Fibroblast of skin of back (primary cell): ENCODE results near the gene OSTN.
"Not testable (repeated sequence)": the region's sequence is repeated elsewhere in the genome, so short reads cannot be mapped to it uniquely, and the experiment has no call there.

ENCODE experiments used
- DNase-seq: peaks from one replicate; pipeline ENCODE4 v3.0.0-alpha.2; 2013

Gene OSTN

DNA sequence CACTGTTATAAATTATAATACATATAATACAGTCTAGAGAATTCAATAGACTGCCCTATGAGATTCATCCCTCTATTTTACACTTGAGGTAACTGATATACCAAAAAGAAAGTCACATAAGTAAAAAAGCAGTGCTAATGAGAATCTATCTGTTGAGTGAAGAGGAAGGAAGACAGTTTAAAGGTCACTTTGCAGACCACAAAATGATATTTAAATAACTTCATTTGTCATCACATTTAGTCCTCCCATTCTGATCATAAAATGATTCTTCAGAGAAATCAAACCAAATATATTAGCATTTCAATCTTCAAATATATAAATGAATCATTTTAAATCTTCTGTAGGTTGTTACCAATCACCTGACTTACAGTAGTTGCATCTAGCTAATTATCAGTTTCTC, 69.7 kb downstream of the OSTN start:
- DNase-seq = no peak

DNA sequence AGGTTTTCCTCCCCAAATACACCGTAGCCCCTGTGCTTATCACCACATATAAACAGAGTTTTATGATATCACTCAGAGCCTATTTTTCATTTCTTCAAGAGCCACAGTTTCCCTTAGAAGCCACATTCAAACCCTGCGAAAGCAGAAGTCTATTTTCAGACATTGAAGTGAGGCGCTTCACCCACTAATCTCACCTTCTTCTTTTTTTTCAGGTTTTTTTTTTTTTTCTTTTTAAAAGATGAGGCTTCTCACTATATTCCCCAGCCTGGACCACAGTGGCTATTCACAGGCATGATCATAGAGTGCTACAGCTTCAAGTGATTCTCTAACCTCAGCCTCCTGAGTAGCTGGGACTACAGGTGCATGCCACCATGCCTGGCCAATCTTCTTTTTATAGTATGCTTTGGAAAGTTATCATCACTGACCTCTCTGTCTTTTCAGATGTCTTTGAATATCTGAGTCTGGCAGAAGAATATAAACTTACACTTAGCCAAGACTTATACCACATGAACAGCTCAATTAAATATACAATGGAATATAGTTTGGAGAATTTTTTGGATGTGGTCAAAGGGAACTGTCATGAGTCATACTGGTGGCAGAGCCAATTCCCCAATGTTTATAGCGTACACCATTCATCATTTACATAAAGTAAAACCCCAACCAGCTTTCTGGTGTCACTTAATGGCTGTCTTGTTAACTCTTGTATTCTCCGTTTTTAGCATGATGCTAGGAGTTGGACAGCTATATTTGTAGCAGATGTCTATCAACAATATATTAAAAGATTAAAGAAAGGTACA, 70.4 kb downstream of the OSTN start:
- peak; percentile 10 for DNase-seq

DNA sequence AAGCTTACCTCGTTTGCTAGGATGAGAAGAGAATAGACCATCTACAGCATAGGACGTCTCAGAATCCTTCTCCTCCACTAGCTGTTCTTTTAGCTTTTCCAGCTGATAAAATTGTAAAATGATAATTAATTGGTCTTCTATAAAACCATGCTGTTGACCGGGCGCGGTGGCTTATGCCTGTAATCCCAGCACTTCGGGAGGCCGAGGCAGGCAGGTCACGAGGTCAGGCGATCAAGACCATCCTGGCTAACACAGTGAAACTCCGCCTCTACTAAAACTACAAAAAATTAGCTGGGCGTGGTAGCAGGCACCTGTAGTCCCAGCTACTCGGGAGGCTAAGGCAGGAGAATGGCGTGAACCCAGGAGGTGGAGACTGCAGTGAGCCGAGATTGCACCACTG, 76.2 kb downstream of the OSTN start:
- not testable (repeated sequence) for DNase-seq

DNA sequence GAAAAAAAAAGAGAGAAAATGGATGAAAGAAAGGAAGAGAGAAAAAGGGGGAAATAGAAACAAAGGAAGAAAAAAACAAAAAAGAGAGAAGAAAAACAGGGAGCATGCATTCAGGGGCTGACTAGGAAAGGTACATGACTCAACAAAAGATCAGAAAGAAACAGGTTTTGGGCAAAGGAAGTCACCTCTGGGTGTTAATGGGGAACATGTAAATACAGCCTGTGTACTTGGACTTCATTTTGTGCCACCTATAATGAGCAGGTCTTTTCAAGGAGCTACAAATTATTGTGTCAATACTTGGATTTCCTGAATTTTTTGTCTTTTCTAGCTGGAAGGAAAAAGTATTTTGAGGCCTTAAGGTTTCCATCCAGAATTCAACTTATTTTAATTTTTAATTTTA, 76.7 kb downstream of the OSTN start:
- no peak for DNase-seq

DNA sequence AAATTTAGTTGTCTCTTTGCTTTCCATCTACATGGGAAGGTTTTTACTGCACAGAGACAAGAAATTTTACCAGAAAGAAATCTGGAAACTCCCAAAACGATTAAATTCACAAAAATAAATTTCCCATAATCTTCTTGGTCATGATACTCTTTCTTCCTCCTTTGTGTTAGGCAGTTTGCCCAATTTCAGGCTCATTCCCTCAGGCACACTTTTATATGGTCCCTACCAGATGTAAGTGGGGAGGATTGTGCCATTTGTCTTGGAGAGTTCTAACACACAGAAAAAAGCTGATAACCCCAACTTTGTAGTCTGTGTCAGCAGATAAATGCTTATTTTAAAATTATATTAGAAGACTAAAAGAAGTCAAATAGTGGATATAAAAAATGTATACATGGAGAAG, 81.1 kb downstream of the OSTN start:
- no peak for DNase-seq

DNA sequence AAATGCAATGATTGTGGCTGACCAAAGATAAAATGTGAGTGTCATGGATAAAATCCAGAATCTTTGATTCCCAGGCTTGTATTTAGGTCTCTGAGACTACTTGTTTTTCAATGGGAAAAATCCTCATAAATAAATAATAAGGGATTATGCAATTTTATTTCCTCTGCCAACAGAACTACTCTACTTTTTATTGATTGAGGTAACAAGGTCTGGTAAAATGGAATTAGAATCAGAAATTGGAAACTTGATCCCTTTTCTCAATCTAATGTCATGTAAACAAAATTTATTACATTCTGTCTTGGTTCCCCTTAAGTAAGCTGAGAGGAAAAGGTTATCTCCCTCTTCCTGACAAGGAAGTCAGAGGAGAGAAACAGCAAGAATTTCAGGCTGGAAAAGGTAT, 81.8 kb downstream of the OSTN start:
- DNase-seq = no peak

DNA sequence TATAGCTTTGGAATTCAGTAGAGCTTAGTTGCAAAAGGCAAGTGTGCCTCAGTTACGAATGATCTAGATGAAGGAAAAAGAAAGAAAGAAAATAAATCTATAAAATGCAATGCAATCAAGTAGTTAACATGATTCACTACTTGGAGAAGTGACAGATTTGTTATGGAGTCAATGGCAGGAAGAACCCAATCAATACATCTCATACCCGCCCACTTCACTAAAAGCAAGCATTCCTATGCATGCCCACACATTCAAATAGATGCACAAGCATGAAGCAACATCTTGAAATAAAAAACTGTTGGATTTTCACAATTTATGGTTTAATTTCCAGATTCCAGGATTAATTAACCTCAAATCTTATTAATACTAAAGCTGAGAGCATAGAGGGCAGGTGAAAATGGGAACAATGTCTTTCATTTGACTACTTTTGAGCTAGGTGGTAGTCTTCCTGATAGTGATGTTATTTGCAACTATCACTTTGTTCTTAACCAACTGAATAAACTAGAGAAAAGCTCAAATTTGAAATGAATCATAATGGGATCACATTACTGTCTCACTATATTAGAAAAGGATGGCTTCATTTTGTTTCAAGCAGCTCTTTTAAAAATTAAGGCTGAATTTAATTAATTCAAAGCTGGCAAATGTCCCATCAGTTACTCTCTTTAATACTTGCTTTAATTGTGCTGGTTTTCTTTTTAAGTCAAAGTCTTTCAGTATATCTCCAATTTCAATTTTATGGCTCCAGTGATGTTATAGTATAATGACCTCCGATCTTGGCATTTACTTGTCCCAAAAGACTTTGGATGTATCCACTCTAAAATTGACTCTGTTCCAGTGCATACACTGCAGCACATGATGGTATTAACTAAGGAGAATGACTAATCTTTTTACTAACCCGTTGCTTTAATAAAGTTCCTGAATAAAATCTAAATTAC, 83.5 kb downstream of the OSTN start:
- no peak for DNase-seq

DNA sequence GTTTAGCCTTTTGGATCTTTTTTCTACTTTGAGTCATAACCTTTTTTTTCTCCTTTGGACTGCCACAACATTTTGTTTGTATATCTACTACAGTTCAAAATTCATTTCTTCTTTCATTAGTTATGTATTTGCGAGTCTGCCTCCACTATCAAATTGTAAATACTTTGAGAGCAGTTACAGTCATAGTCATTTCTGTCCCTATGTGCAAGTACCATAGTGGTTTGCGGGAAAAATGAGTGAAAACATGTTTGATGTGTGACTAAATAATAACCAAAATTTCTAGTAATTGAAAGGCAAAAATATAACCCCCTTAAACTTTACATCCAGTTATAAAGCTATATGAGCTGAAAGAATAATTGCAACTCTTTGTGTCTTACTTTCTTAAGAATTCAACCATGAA, 84.4 kb downstream of the OSTN start:
- no peak for DNase-seq

DNA sequence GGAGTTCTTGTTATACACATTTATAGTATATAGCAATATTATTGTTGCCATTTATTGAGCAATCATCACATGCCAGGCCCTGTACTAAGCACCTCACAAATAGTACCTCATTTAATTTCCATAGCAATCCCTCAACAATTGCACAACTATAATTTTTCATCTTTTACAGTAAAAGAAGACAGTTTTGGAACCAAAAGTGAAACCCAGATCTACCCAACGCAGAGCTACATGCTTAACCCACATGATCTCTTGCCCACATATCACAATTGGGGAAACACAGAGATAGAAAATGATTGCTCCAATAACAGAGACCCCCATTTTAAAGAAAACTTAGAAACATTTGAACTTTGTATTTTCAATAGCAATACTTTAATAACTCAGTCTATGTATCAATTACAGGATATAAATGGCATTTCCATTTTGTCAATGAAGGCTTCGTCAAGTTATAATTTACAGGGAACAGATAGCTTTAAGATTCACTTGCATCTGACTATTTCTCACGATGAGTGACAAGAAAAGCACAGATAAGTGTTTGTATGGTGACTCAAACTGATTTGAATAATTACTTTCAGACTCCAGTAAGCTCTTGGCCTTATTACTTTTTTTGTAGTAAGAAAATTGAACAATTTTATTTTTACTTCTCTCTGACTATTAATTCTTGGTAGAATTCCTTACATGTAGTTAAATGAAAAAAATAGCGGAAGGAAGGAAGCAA, 91.4 kb downstream of the OSTN start:
- DNase-seq = peak; percentile 36

DNA sequence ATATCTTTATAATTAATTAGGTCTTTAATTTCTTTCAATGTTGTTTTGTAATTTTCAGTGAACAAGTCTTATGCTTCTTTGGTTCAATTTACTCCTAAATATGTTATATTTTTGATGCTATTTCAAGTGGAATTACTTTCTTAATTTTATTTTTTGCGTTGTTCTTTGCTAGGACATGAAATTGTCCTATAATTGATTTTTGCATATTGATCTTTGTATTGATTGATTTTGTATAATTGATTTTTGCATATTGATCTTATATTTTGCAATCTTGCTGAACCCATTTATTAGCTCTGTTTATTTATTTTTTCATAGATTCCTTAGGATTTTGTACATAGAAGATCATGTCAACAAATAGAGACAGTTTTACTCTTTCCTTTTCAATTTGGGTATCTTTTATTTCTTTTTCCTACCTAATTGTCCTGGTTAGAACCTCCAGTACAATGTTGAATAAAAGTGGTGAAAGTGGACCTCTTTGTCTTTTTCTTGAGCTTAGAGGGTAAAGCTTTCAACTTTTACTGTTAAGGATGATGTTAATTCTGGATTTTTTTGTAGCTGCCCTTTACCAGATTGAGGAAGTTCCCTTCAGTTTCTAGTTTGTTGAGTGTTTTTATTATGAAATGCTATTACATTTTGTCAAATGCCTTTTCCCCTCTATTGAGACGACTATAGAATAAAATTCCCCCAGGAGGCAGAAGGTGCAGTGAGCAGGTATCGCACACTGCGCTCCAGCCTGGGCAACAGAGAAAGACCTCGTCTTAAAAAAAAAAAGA, 93.4 kb downstream of the OSTN start:
- no peak for DNase-seq

DNA sequence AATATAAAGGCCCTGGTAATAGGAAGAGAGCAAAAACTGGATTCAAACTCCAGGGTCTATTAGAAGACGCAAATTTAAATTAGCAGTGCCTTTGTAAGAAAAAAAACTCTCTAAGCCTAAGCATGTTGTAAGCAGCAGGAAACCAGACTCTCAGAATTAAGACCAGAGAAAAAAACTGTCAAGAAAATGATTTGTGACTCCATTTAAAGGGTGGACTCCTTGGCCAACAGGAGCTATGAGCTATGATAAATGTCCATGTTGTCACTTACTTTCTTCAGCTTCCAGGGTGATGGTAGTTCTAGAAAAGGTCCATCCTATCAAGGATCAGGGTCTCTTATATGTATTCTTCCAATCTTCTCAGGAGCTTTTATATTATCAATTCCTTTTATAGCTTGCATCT, 95.2 kb downstream of the OSTN start:
- DNase-seq = no peak

DNA sequence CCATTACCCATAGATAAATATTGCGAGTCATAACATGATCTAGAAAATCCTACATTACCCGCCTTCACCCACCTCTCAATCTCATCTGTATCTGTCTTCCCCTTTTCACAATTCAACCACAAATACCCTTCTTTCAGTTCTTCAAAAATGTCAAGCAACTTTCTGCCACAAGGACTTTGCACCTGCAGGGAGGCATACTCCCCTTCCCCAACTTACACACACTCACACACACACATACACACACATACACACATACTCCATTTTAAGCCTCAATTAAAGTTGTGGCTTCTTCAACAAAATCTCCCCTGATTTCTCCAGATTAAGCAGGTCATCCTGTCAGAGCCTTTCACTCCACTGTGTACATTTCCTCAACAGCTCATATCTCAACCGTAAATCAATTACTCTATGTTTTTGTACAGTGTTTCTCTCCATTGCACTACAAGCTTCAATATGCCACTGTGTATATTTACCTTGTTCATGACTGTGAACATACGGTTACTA, 97.0 kb downstream of the OSTN start:
- no peak for DNase-seq

DNA sequence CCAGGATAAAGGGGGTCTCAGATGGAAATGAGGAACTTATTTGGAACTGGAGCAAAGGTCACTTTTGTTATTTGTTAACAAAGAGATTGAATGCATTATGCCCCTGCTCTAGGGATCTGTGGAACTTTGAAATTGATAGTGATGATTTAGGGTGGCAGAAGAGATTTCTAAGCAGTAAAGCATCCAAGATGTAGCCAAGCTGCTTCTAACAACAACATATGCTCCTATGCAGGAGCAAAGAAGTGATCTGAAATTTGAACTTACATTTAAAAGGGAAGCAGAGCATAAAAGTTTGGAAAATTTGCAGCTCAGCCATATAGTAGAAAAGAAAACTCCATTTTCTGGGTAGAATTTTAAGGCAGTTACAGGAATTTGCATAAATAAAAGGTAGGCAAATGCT, 99.8 kb downstream of the OSTN start:
- DNase-seq = no peak

DNA sequence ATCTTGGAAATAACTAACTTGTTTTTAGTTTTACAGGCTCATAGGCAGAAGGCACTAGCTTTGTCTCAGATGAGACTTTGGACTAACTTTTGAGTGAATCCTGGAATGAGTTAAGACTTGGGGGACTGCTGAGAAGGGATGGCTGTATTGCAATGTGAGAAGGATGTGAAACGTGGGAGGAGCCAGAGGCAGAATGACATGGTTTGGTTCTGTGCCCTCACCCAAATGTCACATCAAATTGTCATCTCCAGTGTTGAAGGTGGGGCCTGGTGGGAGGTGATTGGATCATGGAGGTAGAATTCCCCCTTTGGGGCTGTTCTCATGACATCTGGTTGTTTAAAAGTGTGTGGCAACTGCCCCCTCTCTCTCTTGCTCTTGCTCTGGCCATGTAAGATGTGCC, 101.4 kb downstream of the OSTN start:
- no peak for DNase-seq

DNA sequence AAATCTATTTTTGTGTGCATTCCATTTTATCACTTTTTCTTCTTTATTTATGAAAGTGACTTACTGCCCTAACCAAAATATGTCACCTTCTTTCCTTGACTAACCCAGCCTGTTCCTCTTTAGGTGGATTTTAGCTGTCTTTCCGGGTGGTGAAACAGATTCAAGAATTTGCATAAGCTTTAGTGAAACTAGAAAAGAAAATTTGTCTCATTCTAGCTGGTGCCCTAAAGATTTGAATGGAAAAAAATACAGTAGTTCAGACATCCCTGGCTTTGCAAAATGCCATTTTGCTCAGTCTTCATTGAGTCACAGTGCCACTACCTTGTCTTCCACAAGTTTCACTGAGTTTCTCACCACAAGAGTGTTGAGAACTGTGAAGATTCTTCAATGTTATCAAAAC, 102.0 kb downstream of the OSTN start:
- no peak for DNase-seq

DNA sequence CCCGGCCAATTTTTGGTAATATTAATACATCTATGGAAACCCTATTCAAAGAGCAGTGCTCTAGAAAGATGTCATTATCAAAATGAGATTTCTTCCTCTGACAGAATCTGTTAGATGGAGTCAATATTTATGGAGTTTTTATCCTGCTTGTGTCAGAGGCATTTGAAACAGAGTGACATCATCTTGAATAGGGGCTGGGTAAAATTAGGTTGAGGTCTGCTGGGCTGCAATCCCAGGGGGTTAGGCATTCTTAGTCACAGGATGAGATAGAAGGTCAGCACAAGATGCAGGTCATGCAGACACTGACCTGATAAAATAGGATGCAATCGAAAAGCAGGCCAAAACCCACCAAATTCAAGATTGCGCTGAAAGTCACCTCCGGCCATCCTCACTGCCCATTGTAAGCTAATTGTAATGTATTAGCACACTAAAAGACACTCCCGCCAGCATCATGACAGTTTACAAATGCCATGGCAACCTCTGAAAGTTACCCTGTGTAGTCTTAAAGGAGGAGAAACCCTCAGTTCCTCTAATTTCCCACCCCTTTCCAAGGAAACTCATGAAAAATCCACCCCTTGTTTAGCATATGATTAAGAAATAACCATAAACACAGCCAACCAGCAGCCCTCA, 102.9 kb downstream of the OSTN start:
- DNase-seq = no peak

DNA sequence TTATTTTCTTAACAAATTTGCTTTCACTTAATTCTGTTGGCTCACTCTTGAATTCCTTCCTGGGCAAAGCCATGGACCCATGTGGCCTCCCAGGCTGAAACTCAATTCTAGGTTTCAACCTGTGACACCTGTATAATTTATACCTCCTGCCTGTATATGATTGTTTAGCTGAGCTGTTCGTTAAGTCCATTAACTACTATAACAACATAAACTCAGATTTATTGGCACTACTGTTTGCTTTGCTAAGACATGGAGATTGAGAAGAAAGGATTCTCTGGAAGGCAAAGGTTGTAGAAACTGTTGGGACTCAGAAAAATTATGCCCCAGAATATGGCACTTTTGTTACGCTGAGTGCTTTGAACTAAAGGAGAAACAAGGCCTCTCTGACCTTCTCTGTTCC, 103.4 kb downstream of the OSTN start:
- DNase-seq = no peak

DNA sequence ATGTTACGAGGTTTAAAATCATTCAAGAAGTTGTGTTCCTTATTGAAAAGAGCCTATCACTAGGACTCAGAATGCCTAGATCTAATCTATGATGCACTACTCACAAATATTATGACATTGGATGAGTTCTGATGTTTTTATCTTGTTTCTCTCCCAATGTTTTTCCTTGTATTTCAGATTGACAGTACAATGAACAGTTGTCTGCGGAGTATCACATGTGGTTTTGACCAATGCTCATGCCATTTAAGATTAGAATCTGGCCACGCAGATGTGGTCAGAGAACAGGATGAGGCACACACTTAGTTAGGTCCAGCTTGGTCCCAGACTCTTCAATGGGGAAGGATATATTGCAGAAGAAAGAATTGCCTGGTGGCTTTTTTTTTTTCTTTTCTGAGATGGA, 104.6 kb downstream of the OSTN start:
- DNase-seq = no peak

DNA sequence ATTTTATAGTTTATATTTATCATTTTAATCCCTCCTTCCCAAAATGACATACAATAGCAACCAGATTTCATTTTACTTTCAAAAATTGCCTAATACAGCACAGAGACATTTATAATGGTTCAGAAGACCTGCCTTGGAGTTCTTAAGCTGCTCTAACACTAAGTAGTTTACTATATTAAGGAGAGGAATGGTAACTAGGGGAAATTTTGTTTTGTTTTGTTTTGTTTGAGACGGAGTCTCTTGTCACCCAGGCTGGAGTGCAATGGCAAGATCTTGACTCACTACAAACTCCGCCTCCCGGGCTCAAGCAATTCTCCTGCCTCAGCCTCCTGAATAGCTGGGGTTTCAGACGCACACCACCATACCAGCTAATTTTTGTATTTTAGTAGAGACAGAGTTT, 107.4 kb downstream of the OSTN start:
- no peak for DNase-seq

DNA sequence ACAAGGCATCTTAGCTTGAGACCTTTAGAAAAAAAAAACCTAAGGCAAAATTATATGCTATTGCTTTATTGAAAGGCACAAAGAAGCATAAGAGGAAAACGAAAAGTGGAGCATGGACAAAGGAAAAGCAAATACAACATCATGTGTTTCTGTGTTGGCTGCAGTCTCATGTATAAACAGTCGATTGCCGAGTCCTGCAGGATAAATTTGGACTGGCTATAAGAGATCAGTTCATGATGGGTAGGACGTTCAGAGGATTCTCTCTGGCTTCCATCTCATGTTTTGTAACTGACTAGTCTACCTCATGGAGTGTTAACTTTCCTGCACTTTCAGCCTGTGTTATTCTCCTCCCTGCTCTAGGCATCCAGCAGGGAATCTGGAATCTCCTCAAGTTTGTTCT, 108.3 kb downstream of the OSTN start:
- DNase-seq = no peak

DNA sequence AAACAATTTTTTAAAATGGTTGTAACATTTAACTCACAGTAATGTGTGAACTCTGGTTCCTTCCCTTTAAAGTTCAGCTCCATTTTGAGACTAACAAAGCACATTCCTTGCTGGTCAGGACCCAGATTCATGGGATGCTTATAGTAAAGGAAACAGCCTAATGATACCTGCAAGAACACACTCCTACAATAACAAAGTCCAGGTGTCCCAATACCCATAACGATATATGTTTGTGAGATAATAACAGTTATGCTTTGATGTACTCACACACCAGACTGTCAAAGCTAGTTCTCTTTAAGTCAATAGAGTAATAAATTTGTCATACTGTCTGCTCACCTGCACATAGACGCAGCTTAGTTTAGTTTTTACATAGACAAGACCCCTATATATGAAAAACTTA, 114.3 kb downstream of the OSTN start:
- DNase-seq = no peak
